ENCODE data around the gene PKN1. TPM values are rescaled to one million over a fixed set of nuclear protein-coding genes. Genes with fewer than 3 reads are reported as not detected.

The PKN1 gene
- total and polyA plus RNA-seq, 2 of the 13 experiments (the other 11 are each of a cell fraction or from before 2014, with no cell fraction given): 45.7 to 54.5 TPM

GRCh38 chr19:14419106-14419813 is 13.8 kb upstream of the PKN1 start, which contains the start of gene DDX39A (continued):
- TF ChIP-seq HNF1B (CRISPR knock-in tag; IDR thresholded peaks at IDR 0.05) (peak; percentile 20), U2AF2 (IDR thresholded peaks at IDR 0.05; ENCODE audit: low read depth, low read length) (no peak), IRX3 (CRISPR knock-in tag; IDR thresholded peaks at IDR 0.05; ENCODE audit: borderline replicate concordance, low read depth) (peak; percentile 82; the same call in 1 of the 2 replicates), ATF3 (CRISPR knock-in tag; IDR thresholded peaks at IDR 0.05) (no peak; the same call in 1 of the 2 replicates), ZBTB40 (IDR thresholded peaks at IDR 0.05) (no peak), ZBTB40 (CRISPR knock-in tag; IDR thresholded peaks at IDR 0.05) (0 out of 2 replicates have a peak, but pooled peaks have one; percentile 39), MLLT10 (CRISPR knock-in tag; IDR thresholded peaks at IDR 0.05) (no peak), ZNF318 (CRISPR knock-in tag; IDR thresholded peaks at IDR 0.05) (no peak)

Data from HepG2 (cell line).